Endothelial cell of umbilical vein (primary cell): Measurements from ENCODE around the gene SLC47A1. TPM values are rescaled to one million over a fixed set of nuclear protein-coding genes. Genes with fewer than 3 reads are reported as not detected.
"Not testable (repeated sequence)": the region's sequence is repeated elsewhere in the genome, so short reads cannot be mapped to it uniquely, and the experiment has no call there.

ENCODE experiments used
- BruUV-seq: library from RNA; stranded (reverse); fragments of 400-500 nt; replicated peaks from 2 replicates; lab custom pipeline; 2021; lab: Mats Ljungman, UMichigan
- CTCF ChIA-PET: fragments of 300-600, 350-600 bp; sonication (Branson Sonifier 250); formaldehyde crosslinking; loops from one replicate; lab custom pipeline; 2021; ENCODE audit warnings: antibody characterized with exemption, inconsistent platforms; lab: Charles Lee
- POLR2A ChIA-PET: fragments of 300-600, 350-600 bp; sonication (Branson Sonifier 250); formaldehyde crosslinking; loops from one replicate; lab custom pipeline; 2021; ENCODE audit warnings: antibody characterized with exemption, inconsistent platforms; lab: Charles Lee
- DNase-seq: peaks from one replicate; pipeline ENCODE4 v3.0.0-alpha.2; 2011; ENCODE audit warnings: low read depth, low spot score
- FAIRE-seq: peaks from 2 replicates; lab custom pipeline; 2011; peaks lifted over from hg19 to GRCh38; lab: Jason Lieb, UNC
- H2AFZ ChIP-seq: 2 replicates; pipeline ENCODE4 v1.6.0; 2012; ENCODE audit warnings: low read depth, low read length, control low read depth, inconsistent platforms
- H3K27ac ChIP-seq: 2 replicates; pipeline ENCODE4 v1.5.1; 2011; ENCODE audit warnings: low read depth, mild to moderate bottlenecking, control low read depth, low read length, moderate library complexity; ENCODE audit not compliant: insufficient read depth
- H3K27me3 ChIP-seq, 2 experiments: 2 replicates each; pipeline versions ENCODE4 v1.6.0 to v1.6.1; 2011; ENCODE audit warnings: low read length in 2 of 2, mixed read lengths in 1 of 2; ENCODE audit not compliant: control insufficient read depth in 2 of 2, insufficient read depth in 2 of 2
- H3K36me3 ChIP-seq, 2 experiments: 2 replicates in 1 of 2; 3 replicates in 1 of 2; pipeline ENCODE4 v1.5.1; 2011; ENCODE audit warnings: low read length in 2 of 2, mild to moderate bottlenecking in 1 of 2, moderate library complexity in 1 of 2; ENCODE audit not compliant: control insufficient read depth in 2 of 2, insufficient read depth in 2 of 2; ENCODE audit errors: extremely low read depth in 1 of 2
- H3K4me1 ChIP-seq: 3 replicates; pipeline ENCODE4 v1.5.1; 2011; ENCODE audit warnings: mild to moderate bottlenecking, low read length; ENCODE audit not compliant: control insufficient read depth, insufficient read depth; ENCODE audit errors: extremely low read depth
- H3K4me2 ChIP-seq: 2 replicates; pipeline ENCODE4 v1.6.1; 2011; ENCODE audit warnings: low read length, control low read depth, mixed read lengths; ENCODE audit not compliant: insufficient read depth
- H3K4me3 ChIP-seq, 3 experiments: fragments of 200-600 bp in 1 of 3; sonication (generic), shearing (Covaris generic) in 1 of 3; replicated peaks in 1 of 3; 2 replicates each; pipeline ENCODE4 v1.5.1; 2011 to 2016; ENCODE audit warnings: control low read depth in 3 of 3, low read length in 3 of 3, mild to moderate bottlenecking in 2 of 3, inconsistent platforms in 1 of 3, low read depth in 1 of 3, moderate library complexity in 1 of 3; ENCODE audit not compliant: insufficient read depth in 1 of 3
- H3K79me2 ChIP-seq: 2 replicates; pipeline ENCODE4 v1.6.0; 2012; ENCODE audit warnings: low read length, inconsistent platforms; ENCODE audit not compliant: control insufficient read depth, insufficient read depth
- H3K9ac ChIP-seq: replicated peaks from 2 replicates; pipeline ENCODE3; 2011; ENCODE audit warnings: low read length, control low read depth; ENCODE audit not compliant: insufficient read depth; ENCODE audit errors: extremely low read depth
- H3K9me1 ChIP-seq: replicated peaks from 3 replicates; pipeline ENCODE4 v1.6.0; 2011; ENCODE audit warnings: mild to moderate bottlenecking, low read length; ENCODE audit not compliant: control insufficient read depth, insufficient read depth; ENCODE audit errors: extremely low read depth
- H3K9me3 ChIP-seq: replicated peaks from 2 replicates; pipeline ENCODE4 v1.5.1; 2012; ENCODE audit warnings: low read length, inconsistent platforms; ENCODE audit not compliant: control insufficient read depth, insufficient read depth
- H4K20me1 ChIP-seq: replicated peaks from 2 replicates; pipeline ENCODE3; 2011; ENCODE audit warnings: mild to moderate bottlenecking, low read length; ENCODE audit not compliant: control insufficient read depth, insufficient read depth; ENCODE audit errors: extremely low read depth
- CTCF ChIP-seq, 2 donors: IDR thresholded peaks; 1 replicate in 1 of 2; 2 replicates in 1 of 2; pipeline ENCODE4 v1.5.1; 2011; ENCODE audit warnings: low read length in 2 of 2, mild to moderate bottlenecking in 2 of 2, moderate library complexity in 2 of 2, control low read depth in 1 of 2, inconsistent platforms in 1 of 2, low read depth in 1 of 2; ENCODE audit not compliant: insufficient read depth in 1 of 2; ENCODE audit errors: extremely low read depth in 1 of 2
- EZH2 ChIP-seq: IDR thresholded peaks from 2 replicates; pipeline ENCODE4 v1.6.1; 2012; ENCODE audit warnings: borderline replicate concordance, low read depth, mild to moderate bottlenecking, moderate library complexity, low read length, inconsistent platforms; ENCODE audit not compliant: severe bottlenecking
- FOS ChIP-seq: IDR thresholded peaks from 2 replicates; pipeline ENCODE4 v1.6.1; 2011; ENCODE audit warnings: mild to moderate bottlenecking, low read length, moderate library complexity, borderline replicate concordance; ENCODE audit not compliant: insufficient read depth
- GATA2 ChIP-seq: IDR thresholded peaks from 2 replicates; pipeline ENCODE4 v1.7.0; 2011; ENCODE audit warnings: low read depth, mild to moderate bottlenecking, moderate library complexity, mixed read lengths, low read length; ENCODE audit not compliant: insufficient read length, insufficient read depth
- JUN ChIP-seq: IDR thresholded peaks from 2 replicates; pipeline ENCODE4 v1.6.1; 2011; ENCODE audit warnings: borderline replicate concordance, low read depth; ENCODE audit not compliant: insufficient read length, insufficient read depth
- MAX ChIP-seq: IDR thresholded peaks from 2 replicates; pipeline ENCODE4 v1.6.1; 2011; ENCODE audit not compliant: insufficient read depth, insufficient read length
- MYC ChIP-seq: IDR thresholded peaks from one replicate; pipeline ENCODE4 v1.6.1; 2011; ENCODE audit warnings: mild to moderate bottlenecking, low read depth, low read length
- POLR2A ChIP-seq: IDR thresholded peaks from 2 replicates; pipeline ENCODE4 v1.6.1; 2012; ENCODE audit warnings: low read depth, mild to moderate bottlenecking, control low read depth, low read length
- POLR2AphosphoS5 ChIP-seq: IDR thresholded peaks from 2 replicates; pipeline ENCODE4 v1.6.1; 2012; ENCODE audit warnings: low read depth, mild to moderate bottlenecking, control low read depth, low read length, moderate library complexity; ENCODE audit not compliant: insufficient read depth
- dilution Hi-C: fragments of 300-500 bp; cut with MboI; formaldehyde crosslinking; loops from one replicate; pipeline ENCODE4 v1.15.0; 2019; ENCODE audit warnings: low sequenced_read_pairs; ENCODE audit not compliant: extremely low pct_ligation_motif_present
- intact Hi-C: fragments of 100-400 bp; cut with micrococcal nuclease; formaldehyde crosslinking; loops from one replicate; pipeline ENCODE4 v1.10.0; 2022
- polyA plus RNA-seq, 4 experiments: library from polyadenylated mRNA; depleted of rRNA in 3 of 4; stranded (reverse) in 3 of 4; unstranded in 1 of 4; fragments of >200 nt; gene quantifications; 2 replicates each; pipeline versions ENCODE4 v1.2.1 to v1.2.3, GENCODE V29; 2011 to 2012; ENCODE audit warnings: missing spikeins in 1 of 4
- total RNA-seq: library from RNA; stranded (reverse); gene quantifications from 2 replicates; pipeline ENCODE4 v1.2.3, GENCODE V29; 2021

Gene SLC47A1
- total and polyA plus RNA-seq, 2 donors (not counting 3 experiments of a cell fraction or from before 2014, with no cell fraction given), result 3.3 to 6.9 TPM

- H4K20me1 ChIP-seq, result no peaks in the 10 kb centered on the region
- dilution Hi-C loops, result no loop called here
- no peak for FAIRE-seq
- intact Hi-C loops, result no loop called here
- H3K4me2 ChIP-seq, result no peak overlapping the region
- H3K9ac ChIP-seq, result no peak overlapping the region
- H2AFZ ChIP-seq, result no peak overlapping the region
- H3K27ac ChIP-seq, result no peak overlapping the region
- no peak overlapping the region for H3K4me3 ChIP-seq
- H3K79me2 ChIP-seq, result no peaks in the 10 kb centered on the region
- BruUV-seq, result no TSS peak
- ChIA-PET POLR2A (no interaction called here), CTCF (interaction anchor here (0.9 kb wide), 1 partner anchor 146 kb away, joined by 3 read pairs; the partner anchor contains the start of gene ALDH3A2)
- no peaks in the 10 kb centered on the region for H3K36me3 ChIP-seq
- H3K9me1 ChIP-seq, result no peaks in the 10 kb centered on the region
- H3K27me3 ChIP-seq, result peaks cover 0 to 7% of the 10 kb centered on the region in 2 experiments
- H3K4me1 ChIP-seq, result no peaks in the 10 kb centered on the region
- no peaks in the 10 kb centered on the region for H3K9me3 ChIP-seq
- no peak for DNase-seq
- TF ChIP-seq MAX (no peak), POLR2AphosphoS5 (no peak), POLR2A (no peak), MYC (no peak), GATA2 (no peak), JUN (no peak), FOS (no peak), CTCF (IDR thresholded peaks at IDR 0.05; ENCODE audit: extremely low read depth in 1 of 2, insufficient read depth in 1 of 2, low read depth in 1 of 2, low read length in 2 of 2) (no peak), EZH2 (no peak)
Measured at GRCh38 chr17:19502517-19502916, 31.1 kb upstream of the SLC47A1 start.

- intact Hi-C loops, result loop anchor here (5.0 kb wide), 1 partner anchor 128 kb away; the partner anchor contains the start of gene MAPK7
- dilution Hi-C loops, BruUV-seq, H3K9me3 ChIP-seq, H2AFZ ChIP-seq, H3K4me1 ChIP-seq, H3K27ac ChIP-seq, H3K79me2 ChIP-seq, H3K4me3 ChIP-seq, FAIRE-seq, H3K27me3 ChIP-seq, CTCF ChIA-PET, H3K36me3 ChIP-seq, POLR2A ChIA-PET, H3K9ac ChIP-seq, H4K20me1 ChIP-seq, H3K4me2 ChIP-seq, H3K9me1 ChIP-seq, DNase-seq: not testable (repeated sequence)
Measured at GRCh38 chr17:19505561-19505960, 28.1 kb upstream of the SLC47A1 start.
